SK-N-SH treated with all-trans-retinoic acid at 6 μM for 48 hours (cell line): ENCODE measurements around the gene AAMP.

Source experiments
- ARNTL ChIP-seq: fragments of 450-650 bp; formaldehyde crosslinking; IDR thresholded peaks from 2 replicates; pipeline ENCODE4 v1.5.0; 2020; ENCODE audit warnings: low read depth, mild to moderate bottlenecking, moderate library complexity, borderline replicate concordance
- BACH2 ChIP-seq: fragments of 250-450 bp; sonication (Bioruptor Pico); IDR thresholded peaks from 2 replicates; pipeline ENCODE4 v1.9.0; 2021; ENCODE audit warnings: mild to moderate bottlenecking, borderline replicate concordance
- CSRNP3 ChIP-seq: fragments of 250-450 bp; sonication (Bioruptor Pico); IDR thresholded peaks from 2 replicates; pipeline ENCODE4 v1.5.1; 2021; ENCODE audit warnings: mild to moderate bottlenecking, moderate library complexity
- ESRRG ChIP-seq: fragments of 250-450 bp; sonication (Bioruptor Pico); IDR thresholded peaks from 2 replicates; pipeline ENCODE4 v1.6.1; 2021; ENCODE audit warnings: mild to moderate bottlenecking
- GLIS3 ChIP-seq: fragments of 250-450 bp; sonication (Bioruptor Pico); IDR thresholded peaks from 2 replicates; pipeline ENCODE4 v1.5.0; 2020; ENCODE audit warnings: mild to moderate bottlenecking, moderate library complexity
- ISL1 ChIP-seq: fragments of 250-450 bp; sonication (Bioruptor Pico); IDR thresholded peaks from 2 replicates; pipeline ENCODE4 v2.1.2; 2022; ENCODE audit warnings: mild to moderate bottlenecking, moderate library complexity
- PATZ1 ChIP-seq: fragments of 250-450 bp; sonication (Bioruptor Pico); IDR thresholded peaks from 2 replicates; pipeline ENCODE4 v1.8.0; 2020; ENCODE audit warnings: mild to moderate bottlenecking, moderate library complexity, borderline replicate concordance
- SNAI2 ChIP-seq: fragments of 250-450 bp; sonication (Bioruptor Pico); IDR thresholded peaks from 2 replicates; pipeline ENCODE4 v1.5.0; 2020; ENCODE audit warnings: mild to moderate bottlenecking, moderate library complexity
- TOX ChIP-seq: fragments of 250-450 bp; sonication (Bioruptor Pico); IDR thresholded peaks from 2 replicates; pipeline ENCODE4 v1.8.0; 2021; ENCODE audit warnings: mild to moderate bottlenecking, moderate library complexity, borderline replicate concordance
- ZFP30 ChIP-seq: fragments of 450-650 bp; formaldehyde crosslinking; IDR thresholded peaks from 2 replicates; pipeline ENCODE4 v1.5.0; 2022; ENCODE audit warnings: mild to moderate bottlenecking, moderate library complexity
- ZNF8 ChIP-seq: fragments of 450-650 bp; formaldehyde crosslinking; IDR thresholded peaks from 2 replicates; pipeline ENCODE4 v1.5.0; 2020; ENCODE audit warnings: mild to moderate bottlenecking, moderate library complexity
- TF ChIP-seq, protein P1 (sequence below): fragments of 250-450 bp; sonication (Bioruptor Pico); IDR thresholded peaks from 2 replicates; pipeline ENCODE4 v1.5.0; 2020; ENCODE audit warnings: mild to moderate bottlenecking, moderate library complexity
- TF ChIP-seq, protein P2 (sequence below): fragments of 250-450 bp; sonication (Bioruptor Pico); IDR thresholded peaks from 2 replicates; pipeline ENCODE4 v1.8.0; 2021; ENCODE audit warnings: low read depth, mild to moderate bottlenecking, moderate library complexity, borderline replicate concordance

DNA sequence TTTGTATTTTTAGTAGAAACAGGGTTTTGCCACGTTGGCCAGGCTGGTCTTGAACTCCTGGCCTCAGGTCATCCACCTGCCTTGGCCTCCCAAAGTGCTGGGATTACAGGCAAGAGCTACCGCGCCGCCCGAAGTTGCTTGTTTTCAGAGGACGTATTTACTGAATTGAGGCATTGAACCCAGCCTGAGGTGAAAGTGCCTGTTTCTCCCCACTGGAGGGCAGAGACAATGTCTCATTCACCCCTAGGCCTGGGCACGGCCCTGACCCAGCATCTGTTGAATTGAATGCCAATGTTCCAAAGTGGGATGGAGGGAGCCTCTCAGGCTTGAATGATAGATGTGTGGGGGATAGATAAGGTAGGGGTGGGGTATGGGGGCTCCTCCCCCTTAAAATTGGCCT is 26.9 kb upstream of the AAMP start:
- no peak for TF ChIP-seq ZFP30 (CRISPR knock-in tag)
- TF ChIP-seq SNAI2 (CRISPR knock-in tag): no peak
- TF ChIP-seq ARNTL (CRISPR knock-in tag): no peak
- no peak for TF ChIP-seq PATZ1 (CRISPR knock-in tag)
- TF ChIP-seq, protein P1, sequence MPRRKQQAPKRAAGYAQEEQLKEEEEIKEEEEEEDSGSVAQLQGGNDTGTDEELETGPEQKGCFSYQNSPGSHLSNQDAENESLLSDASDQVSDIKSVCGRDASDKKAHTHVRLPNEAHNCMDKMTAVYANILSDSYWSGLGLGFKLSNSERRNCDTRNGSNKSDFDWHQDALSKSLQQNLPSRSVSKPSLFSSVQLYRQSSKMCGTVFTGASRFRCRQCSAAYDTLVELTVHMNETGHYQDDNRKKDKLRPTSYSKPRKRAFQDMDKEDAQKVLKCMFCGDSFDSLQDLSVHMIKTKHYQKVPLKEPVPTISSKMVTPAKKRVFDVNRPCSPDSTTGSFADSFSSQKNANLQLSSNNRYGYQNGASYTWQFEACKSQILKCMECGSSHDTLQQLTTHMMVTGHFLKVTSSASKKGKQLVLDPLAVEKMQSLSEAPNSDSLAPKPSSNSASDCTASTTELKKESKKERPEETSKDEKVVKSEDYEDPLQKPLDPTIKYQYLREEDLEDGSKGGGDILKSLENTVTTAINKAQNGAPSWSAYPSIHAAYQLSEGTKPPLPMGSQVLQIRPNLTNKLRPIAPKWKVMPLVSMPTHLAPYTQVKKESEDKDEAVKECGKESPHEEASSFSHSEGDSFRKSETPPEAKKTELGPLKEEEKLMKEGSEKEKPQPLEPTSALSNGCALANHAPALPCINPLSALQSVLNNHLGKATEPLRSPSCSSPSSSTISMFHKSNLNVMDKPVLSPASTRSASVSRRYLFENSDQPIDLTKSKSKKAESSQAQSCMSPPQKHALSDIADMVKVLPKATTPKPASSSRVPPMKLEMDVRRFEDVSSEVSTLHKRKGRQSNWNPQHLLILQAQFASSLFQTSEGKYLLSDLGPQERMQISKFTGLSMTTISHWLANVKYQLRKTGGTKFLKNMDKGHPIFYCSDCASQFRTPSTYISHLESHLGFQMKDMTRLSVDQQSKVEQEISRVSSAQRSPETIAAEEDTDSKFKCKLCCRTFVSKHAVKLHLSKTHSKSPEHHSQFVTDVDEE: no peak
- TF ChIP-seq TOX (CRISPR knock-in tag): no peak
- TF ChIP-seq BACH2 (CRISPR knock-in tag): no peak
- no peak for TF ChIP-seq ISL1 (CRISPR knock-in tag)
- TF ChIP-seq ZNF8 (CRISPR knock-in tag): no peak
- TF ChIP-seq ESRRG (CRISPR knock-in tag): no peak
- TF ChIP-seq CSRNP3 (CRISPR knock-in tag): no peak
- TF ChIP-seq GLIS3 (CRISPR knock-in tag): no peak
- TF ChIP-seq, protein P2, sequence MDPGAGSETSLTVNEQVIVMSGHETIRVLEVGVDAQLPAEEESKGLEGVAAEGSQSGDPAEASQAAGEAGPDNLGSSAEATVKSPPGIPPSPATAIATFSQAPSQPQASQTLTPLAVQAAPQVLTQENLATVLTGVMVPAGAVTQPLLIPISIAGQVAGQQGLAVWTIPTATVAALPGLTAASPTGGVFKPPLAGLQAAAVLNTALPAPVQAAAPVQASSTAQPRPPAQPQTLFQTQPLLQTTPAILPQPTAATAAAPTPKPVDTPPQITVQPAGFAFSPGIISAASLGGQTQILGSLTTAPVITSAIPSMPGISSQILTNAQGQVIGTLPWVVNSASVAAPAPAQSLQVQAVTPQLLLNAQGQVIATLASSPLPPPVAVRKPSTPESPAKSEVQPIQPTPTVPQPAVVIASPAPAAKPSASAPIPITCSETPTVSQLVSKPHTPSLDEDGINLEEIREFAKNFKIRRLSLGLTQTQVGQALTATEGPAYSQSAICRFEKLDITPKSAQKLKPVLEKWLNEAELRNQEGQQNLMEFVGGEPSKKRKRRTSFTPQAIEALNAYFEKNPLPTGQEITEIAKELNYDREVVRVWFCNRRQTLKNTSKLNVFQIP (CRISPR knock-in tag): no peak
